ENCODE data around the gene CRADD. TPM values are rescaled to one million over a fixed set of nuclear protein-coding genes. Genes with fewer than 3 reads are reported as not detected.
"Not testable (repeated sequence)": the region's sequence is repeated elsewhere in the genome, so short reads cannot be mapped to it uniquely, and the experiment has no call there.

Gene CRADD
- total RNA-seq, 1 donor from 2014 or later: not detected

GRCh38 chr12:93922583-93923006 is 245.4 kb downstream of the CRADD start:
- intact Hi-C loops (cut with DNase I): no loop called here
- Histone ChIP-seq H3K36me3 (no peaks in the 10 kb centered on the region), H3K4me3 (no peak overlapping the region), H3K27ac (no peak overlapping the region), H3K4me1 (peaks cover 0 to 8% of the 10 kb centered on the region in 2 donors), H3K9me3 (peaks cover 0 to 13% of the 10 kb centered on the region in 2 donors), H3K27me3 (no peaks in the 10 kb centered on the region)
- no peak for DNase-seq (ENCODE audit: low spot score in 2 of 2)
- TF ChIP-seq CTCF (IDR thresholded peaks at IDR 0.05): no peak

- H3K4me3 ChIP-seq: no peak overlapping the region
- H3K27me3 ChIP-seq: no peaks in the 10 kb centered on the region
- H3K9me3 ChIP-seq: peaks cover 0 to 13% of the 10 kb centered on the region in 2 donors
- intact Hi-C loops (cut with DNase I): no loop called here
- no peak overlapping the region for H3K27ac ChIP-seq
- no peak for DNase-seq (ENCODE audit: low spot score in 2 of 2)
- H3K4me1 ChIP-seq: peaks cover 0 to 2% of the 10 kb centered on the region in 2 donors
- no peak for TF ChIP-seq CTCF (IDR thresholded peaks at IDR 0.05)
- H3K36me3 ChIP-seq: no peaks in the 10 kb centered on the region
Observed at GRCh38 chr12:93924367-93924766, 247.2 kb downstream of the CRADD start.

- H3K9me3 ChIP-seq: peaks cover 0 to 13% of the 10 kb centered on the region in 2 donors
- no peaks in the 10 kb centered on the region for H3K4me1 ChIP-seq
- H3K27ac ChIP-seq: no peak overlapping the region
- H3K4me3 ChIP-seq: no peak overlapping the region
- no peaks in the 10 kb centered on the region for H3K36me3 ChIP-seq
- DNase-seq (ENCODE audit: low spot score in 2 of 2): no peak
- intact Hi-C loops (cut with DNase I): no loop called here
- H3K27me3 ChIP-seq: no peaks in the 10 kb centered on the region
- no peak for TF ChIP-seq CTCF (IDR thresholded peaks at IDR 0.05)
Observed at GRCh38 chr12:93925585-93926205, 248.5 kb downstream of the CRADD start.

- no peak for TF ChIP-seq CTCF (IDR thresholded peaks at IDR 0.05)
- H3K27me3 ChIP-seq: no peaks in the 10 kb centered on the region
- H3K36me3 ChIP-seq: no peaks in the 10 kb centered on the region
- no peaks in the 10 kb centered on the region for H3K4me1 ChIP-seq
- H3K27ac ChIP-seq: no peak overlapping the region
- intact Hi-C loops (cut with DNase I): no loop called here
- H3K4me3 ChIP-seq: no peak overlapping the region
- peaks cover 0 to 13% of the 10 kb centered on the region in 2 donors for H3K9me3 ChIP-seq
- DNase-seq (ENCODE audit: low spot score in 2 of 2): no peak
Observed at GRCh38 chr12:93926237-93926636, 249.1 kb downstream of the CRADD start.

GRCh38 chr12:93929081-93929480 is 251.9 kb downstream of the CRADD start:
- H3K27me3 ChIP-seq; H3K4me1 ChIP-seq; intact Hi-C loops (cut with DNase I); H3K4me3 ChIP-seq; DNase-seq (ENCODE audit: low spot score in 2 of 2); H3K27ac ChIP-seq; H3K36me3 ChIP-seq: not testable (repeated sequence)
- peaks cover 0 to 13% of the 10 kb centered on the region in 2 donors for H3K9me3 ChIP-seq

GRCh38 chr12:93937812-93938211 is 260.6 kb downstream of the CRADD start:
- no peak overlapping the region for H3K4me3 ChIP-seq
- no peak for TF ChIP-seq CTCF (IDR thresholded peaks at IDR 0.05)

More at GRCh38 chr12:93937812-93938211, 260.6 kb downstream of the CRADD start:
- no peak for DNase-seq (ENCODE audit: low spot score in 2 of 2)
- peaks cover 9 to 14% of the 10 kb centered on the region in 2 donors for H3K9me3 ChIP-seq
- H3K27ac ChIP-seq: no peak overlapping the region
- H3K36me3 ChIP-seq: no peaks in the 10 kb centered on the region
- H3K4me1 ChIP-seq: no peaks in the 10 kb centered on the region
- no peaks in the 10 kb centered on the region for H3K27me3 ChIP-seq
- intact Hi-C loops (cut with DNase I): no loop called here
